ENCODE data around the gene CTSF. TPM values are rescaled to one million over a fixed set of nuclear protein-coding genes. Genes with fewer than 3 reads are reported as not detected.

CTSF gene
- total RNA-seq (10 to 100 TPM; 16.0 to 16.8 TPM), total RNA-seq (0.27 to 62.3 (median 9.7) reads per million in 172 experiments)
- polyA plus RNA-seq (2013, experiment 1 of 2), result 14.7 TPM
- 11.6 TPM for polyA plus RNA-seq (2013, experiment 2 of 2)

DNA sequence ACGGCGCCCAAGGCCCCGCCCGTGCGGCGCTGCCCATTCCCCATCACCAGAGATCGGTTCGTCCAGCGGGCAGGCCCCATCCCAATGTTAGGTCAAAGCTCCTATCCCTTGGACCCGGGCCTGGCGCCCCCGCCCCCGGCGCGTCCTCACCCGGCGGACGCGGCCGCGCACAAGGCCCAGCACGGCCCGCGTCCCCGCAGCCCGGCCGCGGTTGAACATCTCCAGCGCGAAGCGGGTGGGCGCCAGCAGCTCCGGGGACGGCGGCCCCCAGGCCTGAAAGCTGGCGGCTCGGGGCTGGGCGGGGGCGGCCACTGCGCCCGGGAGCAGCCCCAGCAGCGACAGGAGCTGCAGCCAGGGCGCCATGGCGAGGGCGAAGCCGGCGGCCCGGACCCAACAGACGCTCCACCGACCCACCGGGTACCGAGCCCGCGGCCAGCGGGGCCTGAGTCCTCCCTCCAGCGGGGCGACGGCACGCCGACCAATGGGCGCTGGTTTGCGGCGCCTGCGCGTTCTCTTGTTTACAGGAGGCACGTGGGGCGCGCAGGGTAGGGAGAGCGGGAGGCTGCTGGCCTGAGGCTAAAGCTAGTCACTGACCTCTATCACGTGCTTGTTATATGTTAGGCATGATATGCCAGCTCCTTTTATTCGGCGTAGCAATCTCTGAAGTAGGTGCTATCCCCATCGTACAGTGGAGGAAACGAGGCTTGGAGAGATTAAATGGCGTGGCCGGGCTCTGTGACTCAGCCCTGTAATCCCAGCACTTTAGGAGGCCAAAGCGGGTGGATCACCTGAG lies at the start of gene CTSF:
TSS of gene CTSF (minus strand) at position 483 of the 793 bp plus-strand sequence. CDS start at position 363, 120 bp downstream.
- intact Hi-C loops (cut with DNase I, micrococcal nuclease), result no loop called here
- Histone ChIP-seq H3K4me1 (ENCODE audit: insufficient read depth, low read length) (peaks cover 12% of the 10 kb centered on the region), H3K4me3 (ENCODE audit: low read length) (peak within 1 kb of the TSS; percentile 46), H3K36me3 (ENCODE audit: insufficient read depth, low read length) (no peaks in the 10 kb centered on the region), H3K27me3 (ENCODE audit: control insufficient read depth in 1 of 2, insufficient read depth in 2 of 2, low read length in 2 of 2) (no peaks in the 10 kb centered on the region), H3K9me3 (ENCODE audit: control insufficient read depth in 1 of 2, insufficient read depth in 1 of 2, low read length in 2 of 2) (no peaks in the 10 kb centered on the region), H3K27ac (ENCODE audit: low read depth in 1 of 2, low read length in 2 of 2) (no peak within 1 kb of the TSS)
- Mint-ChIP-seq H3K4me1 (ENCODE audit: low read depth) (no peaks in the 10 kb centered on the region), H3K9me3 (no peaks in the 10 kb centered on the region), H3K4me3 (peak within 1 kb of the TSS; percentile 77), H3K36me3 (ENCODE audit: low read depth) (no peaks in the 10 kb centered on the region), H3K27me3 (peaks cover 7% of the 10 kb centered on the region), H3K27ac (no peak within 1 kb of the TSS)
- ChIA-PET CTCF (interaction anchor here (1.2 to 1.6 kb wide), 2 partner anchors 24 to 111 kb away, joined by 3 to 4 read pairs; partner anchors contain the start of gene CCDC87), POLR2A (interaction anchor here (0.7 to 3.6 kb wide), 8 partner anchors 22 to 275 kb away, joined by 3 to 35 read pairs (median 9); partner anchors contain the start of genes ACTN3, CCDC87, PELI3 and RBM14)
- peak; percentile 50 to 82 (median 65) for DNase-seq
- ATAC-seq (ENCODE audit: poor library complexity), result peak; percentile 93
- TF ChIP-seq, protein P1, sequence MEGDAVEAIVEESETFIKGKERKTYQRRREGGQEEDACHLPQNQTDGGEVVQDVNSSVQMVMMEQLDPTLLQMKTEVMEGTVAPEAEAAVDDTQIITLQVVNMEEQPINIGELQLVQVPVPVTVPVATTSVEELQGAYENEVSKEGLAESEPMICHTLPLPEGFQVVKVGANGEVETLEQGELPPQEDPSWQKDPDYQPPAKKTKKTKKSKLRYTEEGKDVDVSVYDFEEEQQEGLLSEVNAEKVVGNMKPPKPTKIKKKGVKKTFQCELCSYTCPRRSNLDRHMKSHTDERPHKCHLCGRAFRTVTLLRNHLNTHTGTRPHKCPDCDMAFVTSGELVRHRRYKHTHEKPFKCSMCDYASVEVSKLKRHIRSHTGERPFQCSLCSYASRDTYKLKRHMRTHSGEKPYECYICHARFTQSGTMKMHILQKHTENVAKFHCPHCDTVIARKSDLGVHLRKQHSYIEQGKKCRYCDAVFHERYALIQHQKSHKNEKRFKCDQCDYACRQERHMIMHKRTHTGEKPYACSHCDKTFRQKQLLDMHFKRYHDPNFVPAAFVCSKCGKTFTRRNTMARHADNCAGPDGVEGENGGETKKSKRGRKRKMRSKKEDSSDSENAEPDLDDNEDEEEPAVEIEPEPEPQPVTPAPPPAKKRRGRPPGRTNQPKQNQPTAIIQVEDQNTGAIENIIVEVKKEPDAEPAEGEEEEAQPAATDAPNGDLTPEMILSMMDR (IDR thresholded peaks at IDR 0.05), result no peak

DNA sequence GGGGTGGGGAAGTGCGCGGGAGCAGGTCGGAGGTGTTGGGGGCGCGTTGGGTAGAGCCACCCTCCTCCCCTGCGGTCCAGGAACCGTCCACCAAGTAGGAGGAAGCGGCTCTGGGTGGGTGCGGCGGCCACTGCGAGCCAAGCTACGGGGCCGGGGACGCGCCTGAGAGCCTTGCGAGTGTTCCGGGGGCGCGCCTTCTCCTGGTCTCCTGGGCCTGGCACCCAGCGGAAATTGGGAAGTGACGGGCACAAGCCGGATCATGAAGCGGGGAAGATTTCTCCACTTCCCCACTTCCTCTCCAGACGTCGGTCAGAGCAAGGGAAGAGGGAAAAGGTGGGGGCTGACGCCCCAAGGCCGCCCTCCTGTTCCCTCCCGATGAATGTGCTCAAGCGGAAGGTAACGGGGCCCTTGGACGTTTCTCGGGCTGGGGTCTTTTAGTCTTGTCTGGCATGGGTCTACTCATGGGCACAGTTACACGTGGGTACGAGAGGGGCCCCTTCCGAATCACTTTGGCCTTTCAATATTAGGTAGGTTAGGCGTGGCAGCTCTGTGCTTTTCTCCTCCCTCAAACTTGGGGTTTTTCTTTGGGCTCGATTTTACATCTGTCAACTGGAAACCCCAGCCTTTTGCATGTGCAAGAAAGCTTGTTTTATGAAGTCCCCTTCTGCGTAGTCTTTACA lies 48.9 kb upstream of the CTSF start:
- Histone ChIP-seq H3K4me3 (ENCODE audit: low read length) (peak overlapping the region; percentile 99), H3K27me3 (ENCODE audit: control insufficient read depth in 1 of 2, insufficient read depth in 2 of 2, low read length in 2 of 2) (no peaks in the 10 kb centered on the region), H3K4me1 (ENCODE audit: insufficient read depth, low read length) (peaks cover 57% of the 10 kb centered on the region), H3K36me3 (ENCODE audit: insufficient read depth, low read length) (peaks cover 32% of the 10 kb centered on the region), H3K27ac (ENCODE audit: low read depth in 1 of 2, low read length in 2 of 2) (peak overlapping the region; percentile 96 to 98), H3K9me3 (ENCODE audit: control insufficient read depth in 1 of 2, insufficient read depth in 1 of 2, low read length in 2 of 2) (no peaks in the 10 kb centered on the region)
- Mint-ChIP-seq H3K27me3 (no peaks in the 10 kb centered on the region), H3K4me1 (ENCODE audit: low read depth) (peaks cover 58% of the 10 kb centered on the region), H3K27ac (peak overlapping the region; percentile 94), H3K36me3 (ENCODE audit: low read depth) (peaks cover 53% of the 10 kb centered on the region), H3K9me3 (no peaks in the 10 kb centered on the region), H3K4me3 (peak overlapping the region; percentile 99)
- CTCF ChIA-PET, result interaction anchor here (0.6 to 5.9 kb wide), 5 partner anchors 21 to 178 kb away, joined by 3 to 47 read pairs (median 19); partner anchors contain the start of genes CCDC87, CCS, MRPL11 and RBM4
- ATAC-seq (ENCODE audit: poor library complexity), result no peak
- peak in 2 of 14 experiments; percentile 76 for DNase-seq
- intact Hi-C loops (cut with DNase I, micrococcal nuclease), result loop anchor here in 1 of 2 experiments (1.0 to 5.0 kb wide), 2 partner anchors 24 to 150 kb away; partner anchors contain the start of genes CCDC87, CCS and PELI3
- TF ChIP-seq, protein P1 (IDR thresholded peaks at IDR 0.05), result no peak
- POLR2A ChIA-PET, result interaction anchor here (0.5 to 16.0 kb wide), 34 partner anchors 7 to 666 kb away, joined by 3 to 511 read pairs (median 5); partner anchors contain the start of genes ACTN3, CCDC87, CCS and CTSF

All from CD4-positive, alpha-beta T cell (primary cell).